Transverse colon (tissue), 4 donors: ENCODE measurements around the gene HEBP1.
A peak's percentile ranks its signal among the peaks of the same experiment; 100 is the strongest.

ENCODE experiments used
- EP300 ChIP-seq: sonication (generic); formaldehyde crosslinking; IDR thresholded peaks from one replicate; pipeline ENCODE4 v1.6.1; 2017; ENCODE audit warnings: antibody characterized with exemption, low read depth
- POLR2A ChIP-seq: fragments of 450-650 bp; IDR thresholded peaks from one replicate; pipeline ENCODE4 v1.6.1; 2016; ENCODE audit warnings: antibody characterized with exemption, mild to moderate bottlenecking, moderate library complexity
- POLR2AphosphoS5 ChIP-seq, 3 donors: sonication (generic); formaldehyde crosslinking; IDR thresholded peaks; one replicate each; pipeline ENCODE4 v1.6.1; 2016; ENCODE audit warnings: antibody characterized with exemption in 3 of 3
- TF ChIP-seq, protein P1 (sequence below), 5 experiments: fragments of 200-600 bp in 3 of 5; fragments of 450-650 bp in 2 of 5; sonication (generic) in 3 of 5; IDR thresholded peaks; 1 replicate in 2 of 5; 2 replicates in 3 of 5; pipeline ENCODE4 v1.5.1; 2016 to 2017; ENCODE audit warnings: antibody characterized with exemption in 5 of 5, inconsistent platforms in 3 of 5, mild to moderate bottlenecking in 2 of 5, moderate library complexity in 1 of 5

GRCh38 chr12:12983420-12984035 is 16.5 kb downstream of the HEBP1 start:
- TF ChIP-seq, protein P1, sequence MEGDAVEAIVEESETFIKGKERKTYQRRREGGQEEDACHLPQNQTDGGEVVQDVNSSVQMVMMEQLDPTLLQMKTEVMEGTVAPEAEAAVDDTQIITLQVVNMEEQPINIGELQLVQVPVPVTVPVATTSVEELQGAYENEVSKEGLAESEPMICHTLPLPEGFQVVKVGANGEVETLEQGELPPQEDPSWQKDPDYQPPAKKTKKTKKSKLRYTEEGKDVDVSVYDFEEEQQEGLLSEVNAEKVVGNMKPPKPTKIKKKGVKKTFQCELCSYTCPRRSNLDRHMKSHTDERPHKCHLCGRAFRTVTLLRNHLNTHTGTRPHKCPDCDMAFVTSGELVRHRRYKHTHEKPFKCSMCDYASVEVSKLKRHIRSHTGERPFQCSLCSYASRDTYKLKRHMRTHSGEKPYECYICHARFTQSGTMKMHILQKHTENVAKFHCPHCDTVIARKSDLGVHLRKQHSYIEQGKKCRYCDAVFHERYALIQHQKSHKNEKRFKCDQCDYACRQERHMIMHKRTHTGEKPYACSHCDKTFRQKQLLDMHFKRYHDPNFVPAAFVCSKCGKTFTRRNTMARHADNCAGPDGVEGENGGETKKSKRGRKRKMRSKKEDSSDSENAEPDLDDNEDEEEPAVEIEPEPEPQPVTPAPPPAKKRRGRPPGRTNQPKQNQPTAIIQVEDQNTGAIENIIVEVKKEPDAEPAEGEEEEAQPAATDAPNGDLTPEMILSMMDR (IDR thresholded peaks at IDR 0.05): peak; percentile 46 to 58 (median 51)
- no peak for TF ChIP-seq POLR2A
- TF ChIP-seq POLR2AphosphoS5 (IDR thresholded peaks at IDR 0.05): no peak
- no peak for TF ChIP-seq EP300
